DND-41 (cell line): ENCODE measurements around the gene CHPF.

Experiments
- ATAC-seq: fragments of 200-7000 bp; cut with Tn5 transposase; 3 replicates; pipeline ENCODE4 v1.9.1; 2021; ENCODE audit warnings: low read depth; ENCODE audit not compliant: insufficient read depth
- DNase-seq: peaks from one replicate; pipeline ENCODE4 v3.0.0-alpha.2; 2020
- H2AFZ ChIP-seq: 2 replicates; pipeline ENCODE4 v1.6.0; 2012; ENCODE audit warnings: low read depth, low read length
- H3K27ac ChIP-seq: 2 replicates; pipeline ENCODE4 v1.5.1; 2012; ENCODE audit warnings: low read length, inconsistent platforms
- H3K27me3 ChIP-seq: fragments of 200-600 bp; sonication (generic); 2 replicates; pipeline ENCODE4 v1.6.0; 2012; ENCODE audit warnings: low read length, mild to moderate bottlenecking, inconsistent platforms; ENCODE audit not compliant: insufficient read depth, poor library complexity
- H3K36me3 ChIP-seq: 2 replicates; pipeline ENCODE4 v1.5.1; 2012; ENCODE audit warnings: low read length, inconsistent platforms; ENCODE audit not compliant: insufficient read depth
- H3K4me1 ChIP-seq: 2 replicates; pipeline ENCODE4 v1.5.1; 2012; ENCODE audit warnings: mild to moderate bottlenecking, low read length; ENCODE audit not compliant: insufficient read depth
- H3K4me2 ChIP-seq: 2 replicates; pipeline ENCODE4 v1.6.0; 2012; ENCODE audit warnings: mild to moderate bottlenecking, moderate library complexity, low read length, inconsistent platforms; ENCODE audit not compliant: insufficient read depth
- H3K4me3 ChIP-seq, 2 experiments: fragments of 200-600 bp in 1 of 2; shearing (Covaris generic) in 1 of 2; 2 replicates each; pipeline ENCODE4 v1.5.1; 2012 to 2016; ENCODE audit warnings: inconsistent platforms in 2 of 2, low read length in 2 of 2, mild to moderate bottlenecking in 2 of 2, low read depth in 1 of 2, moderate library complexity in 1 of 2
- H3K79me2 ChIP-seq: 2 replicates; pipeline ENCODE4 v1.6.0; 2012; ENCODE audit warnings: low read length, inconsistent platforms; ENCODE audit not compliant: insufficient read depth
- H3K9ac ChIP-seq: 2 replicates; pipeline ENCODE4 v1.6.0; 2012; ENCODE audit warnings: low read depth, mild to moderate bottlenecking, inconsistent platforms, low read length, moderate library complexity
- H3K9me3 ChIP-seq: 2 replicates; pipeline ENCODE4 v1.5.1; 2012; ENCODE audit warnings: low read length, moderate library complexity, mild to moderate bottlenecking, inconsistent platforms; ENCODE audit not compliant: insufficient read depth, severe bottlenecking
- H4K20me1 ChIP-seq: 2 replicates; pipeline ENCODE4 v1.6.0; 2012; ENCODE audit warnings: low read length; ENCODE audit not compliant: insufficient read depth
- EZH2 ChIP-seq: IDR thresholded peaks from 3 replicates; pipeline ENCODE4 v1.6.1; 2012; ENCODE audit warnings: borderline replicate concordance, low read depth, mild to moderate bottlenecking, moderate library complexity, low read length, inconsistent platforms; ENCODE audit not compliant: severe bottlenecking
- TF ChIP-seq, protein P1 (sequence below): IDR thresholded peaks from 2 replicates; pipeline ENCODE4 v1.5.1; 2012; ENCODE audit warnings: borderline replicate concordance, low read length, moderate library complexity, mild to moderate bottlenecking; ENCODE audit not compliant: poor library complexity, severe bottlenecking; ENCODE audit errors: extremely low read depth

Gene CHPF

DNA sequence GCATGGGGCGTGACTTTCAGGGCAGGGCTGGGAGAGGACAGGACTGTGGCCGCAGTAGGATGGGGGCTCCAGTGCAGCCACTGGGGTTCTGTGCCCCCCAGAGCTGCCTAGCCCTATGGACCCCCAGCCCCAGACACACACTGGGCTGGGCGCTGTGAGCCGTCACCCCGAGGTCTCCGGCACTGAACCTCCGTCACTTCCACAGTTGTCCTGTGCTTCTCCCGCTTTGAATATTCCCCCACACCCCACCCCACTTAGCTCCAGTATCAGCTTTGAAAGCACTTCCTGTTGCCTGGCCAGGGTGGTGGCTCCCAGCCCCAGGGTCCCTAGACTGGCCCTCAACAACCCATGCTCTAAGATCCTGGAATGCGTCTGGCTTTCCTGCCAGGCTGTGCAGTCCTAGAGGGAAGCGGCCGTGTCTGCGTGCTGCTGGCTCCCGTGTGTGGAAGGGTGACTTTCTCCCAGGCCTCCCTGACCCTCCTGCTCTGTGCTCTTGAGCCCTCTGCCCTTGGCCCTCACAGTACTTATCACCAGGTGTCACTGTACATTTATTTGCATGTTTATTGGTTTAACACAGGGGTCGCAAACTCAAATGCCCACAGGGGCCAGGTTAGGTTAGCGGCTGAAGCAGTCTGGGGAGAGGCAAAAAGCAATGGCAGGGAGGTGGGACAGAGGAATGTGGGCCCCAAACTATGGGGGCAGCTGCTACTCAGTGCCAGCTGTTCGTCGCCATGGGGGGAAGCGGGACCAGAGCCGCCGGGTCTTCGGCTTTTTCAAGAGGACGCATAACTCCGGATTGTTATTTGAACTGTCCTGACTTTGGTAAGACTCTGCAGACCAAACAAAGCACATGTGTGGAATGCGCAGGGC is 17.8 kb upstream of the CHPF start:
- Histone ChIP-seq H3K9me3 (no peaks in the 10 kb centered on the region), H3K79me2 (no peaks in the 10 kb centered on the region), H3K4me1 (no peaks in the 10 kb centered on the region), H3K4me2 (no peak overlapping the region), H3K9ac (no peak overlapping the region), H3K36me3 (no peaks in the 10 kb centered on the region), H3K27me3 (no peaks in the 10 kb centered on the region), H3K4me3 (no peak overlapping the region), H3K27ac (no peak overlapping the region), H4K20me1 (no peaks in the 10 kb centered on the region; the same call in 1 of the 2 replicates), H2AFZ (no peak overlapping the region)
- DNase-seq (no peak), ATAC-seq (peak; percentile 21; the same call in 1 of the 3 replicates)
- TF ChIP-seq EZH2, result no peak
- TF ChIP-seq, protein P1, sequence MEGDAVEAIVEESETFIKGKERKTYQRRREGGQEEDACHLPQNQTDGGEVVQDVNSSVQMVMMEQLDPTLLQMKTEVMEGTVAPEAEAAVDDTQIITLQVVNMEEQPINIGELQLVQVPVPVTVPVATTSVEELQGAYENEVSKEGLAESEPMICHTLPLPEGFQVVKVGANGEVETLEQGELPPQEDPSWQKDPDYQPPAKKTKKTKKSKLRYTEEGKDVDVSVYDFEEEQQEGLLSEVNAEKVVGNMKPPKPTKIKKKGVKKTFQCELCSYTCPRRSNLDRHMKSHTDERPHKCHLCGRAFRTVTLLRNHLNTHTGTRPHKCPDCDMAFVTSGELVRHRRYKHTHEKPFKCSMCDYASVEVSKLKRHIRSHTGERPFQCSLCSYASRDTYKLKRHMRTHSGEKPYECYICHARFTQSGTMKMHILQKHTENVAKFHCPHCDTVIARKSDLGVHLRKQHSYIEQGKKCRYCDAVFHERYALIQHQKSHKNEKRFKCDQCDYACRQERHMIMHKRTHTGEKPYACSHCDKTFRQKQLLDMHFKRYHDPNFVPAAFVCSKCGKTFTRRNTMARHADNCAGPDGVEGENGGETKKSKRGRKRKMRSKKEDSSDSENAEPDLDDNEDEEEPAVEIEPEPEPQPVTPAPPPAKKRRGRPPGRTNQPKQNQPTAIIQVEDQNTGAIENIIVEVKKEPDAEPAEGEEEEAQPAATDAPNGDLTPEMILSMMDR, result no peak

DNA sequence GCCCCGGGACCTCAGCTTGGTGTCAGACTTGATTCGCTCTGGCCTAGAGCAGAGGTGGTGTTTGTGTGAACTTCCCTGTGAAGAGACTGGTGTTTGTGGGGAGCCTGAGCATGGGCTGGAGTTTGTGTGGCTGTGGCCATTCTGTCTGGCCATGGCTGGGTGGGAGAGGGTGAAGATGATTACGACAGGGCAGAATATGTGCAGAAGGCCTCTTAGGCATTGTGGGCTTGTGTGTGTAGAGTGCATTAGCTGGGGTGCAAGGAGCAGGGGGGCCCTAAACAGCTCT is 17.2 kb upstream of the CHPF start:
- TF ChIP-seq, protein P1, result no peak
- no peak for TF ChIP-seq EZH2
- Histone ChIP-seq H3K27me3 (no peaks in the 10 kb centered on the region), H2AFZ (no peak overlapping the region), H3K27ac (no peak overlapping the region), H3K4me3 (no peak overlapping the region), H3K79me2 (no peaks in the 10 kb centered on the region), H4K20me1 (no peaks in the 10 kb centered on the region; the same call in 1 of the 2 replicates), H3K9me3 (no peaks in the 10 kb centered on the region), H3K4me2 (no peak overlapping the region), H3K9ac (no peak overlapping the region), H3K36me3 (no peaks in the 10 kb centered on the region), H3K4me1 (no peaks in the 10 kb centered on the region)
- DNase-seq (no peak), ATAC-seq (0 out of 3 replicates have a peak, but pooled peaks have one; percentile 13)

DNA sequence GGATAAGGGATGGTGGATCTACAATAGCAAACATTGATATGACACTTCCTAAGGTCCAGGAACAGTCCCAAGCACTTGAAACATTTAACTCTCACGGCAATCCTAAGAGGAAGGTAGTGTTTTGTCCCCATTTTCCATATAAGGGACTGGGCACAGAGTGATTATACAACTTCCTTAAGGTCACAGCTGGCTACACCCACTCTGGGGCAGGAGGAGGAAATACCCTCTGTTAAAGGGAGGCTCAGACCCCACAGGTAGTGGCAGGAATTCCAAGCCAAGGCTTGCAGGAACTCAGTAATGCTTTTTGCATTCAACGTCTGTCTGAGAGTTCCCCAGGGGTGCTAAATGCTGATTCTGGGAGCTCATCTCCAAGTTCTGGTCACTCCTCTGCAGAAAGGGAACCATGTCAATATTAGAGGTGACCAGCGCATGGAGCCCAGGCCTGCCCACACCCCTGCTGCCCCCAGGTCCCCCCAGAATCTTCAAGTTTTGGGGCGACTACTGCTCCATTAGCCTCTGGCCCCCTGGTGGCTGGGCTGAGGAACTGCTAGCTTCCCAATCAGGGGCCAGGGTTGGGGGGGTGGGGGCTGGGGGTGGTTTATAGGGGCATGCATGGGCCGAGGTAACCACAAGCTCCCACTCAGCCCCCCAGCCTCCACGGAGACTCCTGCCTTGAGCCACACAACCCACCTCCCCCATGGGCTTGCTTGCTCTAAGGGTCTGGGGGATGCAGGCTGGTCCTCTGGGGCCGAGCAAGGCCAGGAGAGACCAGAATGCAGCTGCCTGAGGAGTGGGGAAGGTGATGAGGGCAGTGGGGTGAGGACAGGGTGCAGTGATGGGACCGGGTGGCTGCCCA is 16.7 kb upstream of the CHPF start:
- Histone ChIP-seq H2AFZ (no peak overlapping the region), H3K36me3 (no peaks in the 10 kb centered on the region), H4K20me1 (no peaks in the 10 kb centered on the region; the same call in 1 of the 2 replicates), H3K4me1 (no peaks in the 10 kb centered on the region), H3K27me3 (no peaks in the 10 kb centered on the region), H3K4me2 (no peak overlapping the region), H3K9ac (no peak overlapping the region), H3K9me3 (no peaks in the 10 kb centered on the region), H3K4me3 (no peak overlapping the region), H3K79me2 (no peaks in the 10 kb centered on the region), H3K27ac (no peak overlapping the region)
- peak; percentile 60 for ATAC-seq
- DNase-seq, result no peak
- TF ChIP-seq, protein P1, result peak; percentile 63
- TF ChIP-seq EZH2, result no peak
